Right renal cortex interstitium (tissue), 3 donors: ENCODE data around the gene COMTD1. TPM values are rescaled to one million over a fixed set of nuclear protein-coding genes. Genes with fewer than 3 reads are reported as not detected.
"Not testable (repeated sequence)": the region's sequence is repeated elsewhere in the genome, so short reads cannot be mapped to it uniquely, and the experiment has no call there.

Source experiments
- DNase-seq, 3 donors: peaks; one replicate each; pipeline ENCODE4 v3.0.0-alpha.2; 2013; ENCODE audit warnings: low read depth in 3 of 3, low spot score in 2 of 3
- polyA plus RNA-seq, 3 donors: library from polyadenylated mRNA; unstranded; fragments of 120-200 nt; gene quantifications; one replicate each; pipeline ENCODE4 v1.2.1, GENCODE V29; 2013; ENCODE audit not compliant: insufficient read length in 3 of 3

The COMTD1 gene
- polyA plus RNA-seq, 3 donors: 3.5 to 5.2 (median 4.9) TPM

- DNase-seq: no peak
These were observed 37.9 kb downstream of the COMTD1 start for GRCh38 chr10:75197906-75198305.

- no peak for DNase-seq
These were observed 38.7 kb downstream of the COMTD1 start for GRCh38 chr10:75197066-75197465.

- DNase-seq: no peak
These were observed 40.6 kb downstream of the COMTD1 start for GRCh38 chr10:75195035-75195763.

GRCh38 chr10:75194625-75195024 lies 41.1 kb downstream of the COMTD1 start:
- not testable (repeated sequence) for DNase-seq

GRCh38 chr10:75191821-75192568 lies 43.8 kb downstream of the COMTD1 start:
- no peak for DNase-seq

- no peak for DNase-seq
These were observed 46.3 kb downstream of the COMTD1 start for GRCh38 chr10:75189266-75190096.

GRCh38 chr10:75188522-75188921 lies 47.2 kb downstream of the COMTD1 start:
- not testable (repeated sequence) for DNase-seq

GRCh38 chr10:75187961-75188426 lies 47.8 kb downstream of the COMTD1 start:
- DNase-seq: peak in 1 of 3 donors; percentile 32

GRCh38 chr10:75186310-75186709 lies 49.4 kb downstream of the COMTD1 start:
- DNase-seq: no peak

Other genes with a start within 250 kb of the COMTD1 start
- gene SAMD8, start 124.3 kb downstream of the COMTD1 start, polyA plus RNA-seq: 10 to 100 TPM; 12.1 to 15.4 (median 13.4) TPM
- 100 to 1,000 TPM; 259 to 270 (median 260) TPM for gene VDAC2, start 25.2 kb downstream of the COMTD1 start, polyA plus RNA-seq
- gene ZNF503, start 165.8 kb upstream of the COMTD1 start, polyA plus RNA-seq: 10 to 100 TPM; 50.6 to 55.4 (median 51.5) TPM
- 10 to 100 TPM; 20.9 to 21.7 (median 21.2) TPM for gene LRMDA, start 195.7 kb upstream of the COMTD1 start, polyA plus RNA-seq